Subcutaneous abdominal adipose tissue (tissue), 5 donors: ENCODE data around the gene BHLHE40.
A peak's percentile ranks its signal among the peaks of the same experiment; 100 is the strongest.

ENCODE experiments used
- H3K27ac ChIP-seq: one replicate; pipeline ENCODE4 v1.7.0; 2013; ENCODE audit warnings: low read depth, mild to moderate bottlenecking, inconsistent platforms, low read length, moderate library complexity
- H3K27me3 ChIP-seq, 5 donors: one replicate each; pipeline ENCODE4 v1.7.0; 2013; ENCODE audit warnings: low read length in 5 of 5, inconsistent platforms in 1 of 5; ENCODE audit not compliant: control insufficient read depth in 5 of 5, insufficient read depth in 4 of 5
- H3K36me3 ChIP-seq, 5 donors: one replicate each; pipeline ENCODE4 v1.7.0; 2013; ENCODE audit warnings: low read length in 5 of 5; ENCODE audit not compliant: control insufficient read depth in 5 of 5, insufficient read depth in 5 of 5
- H3K4me1 ChIP-seq, 5 donors: one replicate each; pipeline ENCODE4 v1.7.0; 2013; ENCODE audit warnings: low read length in 5 of 5, mild to moderate bottlenecking in 3 of 5, moderate library complexity in 1 of 5; ENCODE audit not compliant: control insufficient read depth in 5 of 5, insufficient read depth in 5 of 5
- H3K4me3 ChIP-seq, 5 donors: one replicate each; pipeline ENCODE4 v1.7.0; 2013; ENCODE audit warnings: low read length in 5 of 5, low read depth in 1 of 5
- H3K9ac ChIP-seq, 5 donors: one replicate each; pipeline ENCODE4 v1.7.0; 2013; ENCODE audit warnings: low read length in 5 of 5, mild to moderate bottlenecking in 4 of 5, moderate library complexity in 3 of 5
- H3K9me3 ChIP-seq, 5 donors: one replicate each; pipeline ENCODE4 v1.7.0; 2013; ENCODE audit warnings: low read length in 5 of 5; ENCODE audit not compliant: control insufficient read depth in 5 of 5
- donor health status: healthy.
- donor health status: healthy.
- donor health status: healthy.
- donor health status: healthy.
- donor health status: healthy.

Gene BHLHE40

DNA sequence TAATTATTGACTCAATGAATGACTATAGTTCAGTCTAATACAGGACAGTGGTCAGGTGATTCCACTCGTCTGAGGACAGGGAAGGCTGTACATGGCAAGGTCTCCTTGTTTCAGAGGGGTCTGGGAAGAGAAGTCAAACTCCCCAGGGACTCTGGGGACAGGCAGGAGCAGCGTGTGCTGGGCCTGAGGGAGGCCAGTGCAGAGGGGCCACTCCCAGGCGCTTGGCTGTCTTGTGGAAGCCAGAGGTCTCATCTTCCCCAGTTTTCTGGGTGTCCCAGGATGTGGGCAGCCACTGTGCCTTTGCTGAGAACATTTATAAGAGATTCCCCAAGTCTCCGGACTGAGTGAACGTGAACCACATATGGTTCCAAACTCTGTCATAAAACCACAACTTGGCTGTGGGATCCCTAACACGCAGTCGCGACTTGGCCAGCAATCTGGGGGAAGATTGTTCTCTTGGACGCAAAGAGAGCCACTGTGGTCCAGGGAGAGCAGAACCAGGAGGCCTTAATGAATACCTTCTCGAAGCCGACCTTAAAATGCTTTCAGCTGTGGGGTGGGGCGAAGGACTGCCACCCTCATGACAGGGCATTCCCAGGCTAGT, 30.4 kb downstream of the BHLHE40 start:
- Histone ChIP-seq H3K36me3 (no peaks in the 10 kb centered on the region), H3K27me3 (no peaks in the 10 kb centered on the region), H3K4me1 (peaks cover 0 to 22% (median 21%) of the 10 kb centered on the region in 5 donors), H3K9ac (no peak overlapping the region), H3K27ac (no peak overlapping the region), H3K9me3 (no peaks in the 10 kb centered on the region), H3K4me3 (no peak overlapping the region)

- no peak overlapping the region for H3K9ac ChIP-seq
- no peaks in the 10 kb centered on the region for H3K27me3 ChIP-seq
- no peaks in the 10 kb centered on the region for H3K36me3 ChIP-seq
- no peak overlapping the region for H3K27ac ChIP-seq
- H3K9me3 ChIP-seq: no peaks in the 10 kb centered on the region
- no peak overlapping the region for H3K4me3 ChIP-seq
- peaks cover 0 to 22% (median 21%) of the 10 kb centered on the region in 5 donors for H3K4me1 ChIP-seq
Measured at GRCh38 chr3:5010140-5010539, 30.9 kb downstream of the BHLHE40 start.

DNA sequence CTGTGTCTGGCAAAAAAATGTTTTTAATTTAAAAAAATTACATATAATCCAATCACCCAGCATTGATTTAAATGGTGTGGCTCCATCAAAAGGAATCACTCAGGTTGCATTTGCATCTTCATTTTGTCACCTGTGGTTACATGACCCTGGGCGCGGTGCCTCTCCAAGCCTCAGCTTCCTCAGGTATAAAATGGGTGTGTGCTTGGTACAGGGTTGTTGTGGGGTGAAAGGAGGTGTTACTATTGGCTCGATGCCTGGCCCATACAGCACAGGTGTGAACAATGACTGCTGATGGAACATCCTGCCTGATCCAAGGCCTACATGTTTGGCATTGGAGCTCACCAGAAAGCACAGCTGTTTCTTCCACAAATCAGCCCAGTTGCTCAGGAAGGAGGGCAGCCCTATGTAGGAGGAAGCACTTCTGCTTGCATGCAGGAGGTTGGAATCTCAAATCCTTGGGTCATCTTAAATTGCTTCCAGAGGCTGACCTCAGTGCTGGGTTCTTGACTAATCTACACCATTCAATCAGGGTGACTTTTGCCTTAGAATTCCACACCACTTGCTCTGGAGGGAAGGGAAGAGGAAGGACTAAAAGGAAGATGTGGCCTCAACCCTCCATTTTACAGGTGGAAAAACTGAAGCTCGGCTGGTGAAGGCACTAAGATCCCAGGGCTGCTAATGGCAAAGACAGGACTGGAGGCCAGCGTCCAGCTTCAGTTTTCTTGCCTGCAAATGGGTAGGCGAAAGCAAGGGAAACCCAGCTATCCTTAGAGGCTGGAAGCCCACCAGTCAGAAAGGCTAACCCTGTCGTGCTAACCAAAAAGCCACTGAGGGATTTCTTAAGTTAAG, 31.7 kb downstream of the BHLHE40 start:
- Histone ChIP-seq H3K4me1 (peaks cover 0 to 22% (median 21%) of the 10 kb centered on the region in 5 donors), H3K9ac (no peak overlapping the region), H3K27ac (no peak overlapping the region), H3K36me3 (no peaks in the 10 kb centered on the region), H3K27me3 (no peaks in the 10 kb centered on the region), H3K9me3 (no peaks in the 10 kb centered on the region), H3K4me3 (no peak overlapping the region)

GRCh38 chr3:5011555-5012256, 32.5 kb downstream of the BHLHE40 start:
- no peaks in the 10 kb centered on the region for H3K27me3 ChIP-seq
- no peak overlapping the region for H3K27ac ChIP-seq
- no peaks in the 10 kb centered on the region for H3K9me3 ChIP-seq
- H3K36me3 ChIP-seq: no peaks in the 10 kb centered on the region
- no peak overlapping the region for H3K4me3 ChIP-seq
- peaks cover 0 to 25% (median 22%) of the 10 kb centered on the region in 5 donors for H3K4me1 ChIP-seq
- peak overlapping the region in 1 of 5 donors; percentile 7 for H3K9ac ChIP-seq

DNA sequence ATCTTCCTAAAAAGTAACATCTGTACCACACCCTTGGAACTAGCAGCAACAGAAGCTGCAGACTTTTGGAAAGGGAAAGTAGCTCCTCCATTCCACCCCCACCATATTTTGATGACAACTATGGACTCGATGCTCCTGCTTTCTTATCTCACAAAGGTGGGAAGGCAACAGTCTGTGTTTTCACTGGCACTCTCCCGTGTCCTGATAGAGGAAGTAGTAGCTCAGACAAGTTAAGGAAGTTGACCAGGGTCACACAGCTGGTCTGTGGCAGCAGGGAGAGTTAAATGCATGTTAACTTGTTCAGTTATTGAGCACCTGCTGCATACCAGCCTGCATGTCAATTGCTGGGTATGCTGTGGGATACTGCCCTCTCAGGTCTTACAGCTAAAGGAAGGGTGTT, 33.1 kb downstream of the BHLHE40 start:
- Histone ChIP-seq H3K9me3 (no peaks in the 10 kb centered on the region), H3K4me1 (peaks cover 0 to 28% (median 22%) of the 10 kb centered on the region in 5 donors), H3K36me3 (no peaks in the 10 kb centered on the region), H3K4me3 (no peak overlapping the region), H3K27me3 (no peaks in the 10 kb centered on the region), H3K9ac (no peak overlapping the region), H3K27ac (no peak overlapping the region)

DNA sequence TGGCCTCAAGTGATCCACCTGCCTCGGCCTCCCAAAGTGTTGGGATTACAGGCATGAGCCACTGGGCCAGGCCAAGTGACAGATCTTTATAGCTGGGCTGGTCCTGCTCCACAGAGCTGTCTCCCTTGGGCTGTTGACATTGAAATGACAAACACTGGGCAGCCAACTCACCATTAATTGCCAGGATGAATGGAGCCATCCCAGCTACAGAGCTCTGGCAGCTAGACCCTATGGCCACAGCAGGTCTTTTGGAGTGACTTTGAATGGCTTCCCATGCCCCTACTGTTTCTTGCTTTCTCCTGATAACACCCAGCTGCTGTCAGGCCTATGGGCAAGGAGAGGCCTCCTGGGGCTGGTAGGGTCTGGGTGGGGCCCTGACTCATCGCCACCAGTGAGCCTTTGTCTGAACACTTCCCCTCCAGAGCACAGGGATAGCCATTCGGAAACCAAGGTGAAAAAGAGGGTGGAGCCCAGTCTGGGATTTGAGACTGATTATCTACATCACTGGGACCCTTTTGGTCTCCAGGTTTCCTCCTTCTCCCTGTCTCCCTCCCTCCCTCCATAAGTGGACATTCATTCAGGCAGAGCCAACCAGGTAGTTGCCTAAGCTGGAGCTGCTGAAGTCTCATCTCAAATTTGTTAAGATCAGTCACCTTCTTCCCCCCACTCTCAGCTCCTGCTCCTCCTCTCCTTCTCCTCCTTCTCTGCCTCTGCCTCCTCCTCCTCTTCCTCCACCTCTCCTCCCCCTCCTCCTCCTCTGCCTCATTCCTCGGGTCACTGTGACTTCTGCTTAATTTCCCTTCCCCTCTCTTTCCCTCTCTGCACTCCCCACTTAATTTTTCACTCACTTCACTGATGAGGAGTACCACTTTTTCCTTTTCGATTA, 34.0 kb downstream of the BHLHE40 start:
- Histone ChIP-seq H3K9ac (no peak overlapping the region), H3K36me3 (no peaks in the 10 kb centered on the region), H3K27me3 (no peaks in the 10 kb centered on the region), H3K9me3 (no peaks in the 10 kb centered on the region), H3K4me3 (no peak overlapping the region), H3K4me1 (peaks cover 4 to 35% (median 25%) of the 10 kb centered on the region in 5 donors), H3K27ac (no peak overlapping the region)

- Histone ChIP-seq H3K9me3 (no peaks in the 10 kb centered on the region), H3K9ac (no peak overlapping the region), H3K27me3 (no peaks in the 10 kb centered on the region), H3K27ac (no peak overlapping the region), H3K4me3 (no peak overlapping the region), H3K4me1 (peaks cover 7 to 43% (median 31%) of the 10 kb centered on the region in 5 donors), H3K36me3 (no peaks in the 10 kb centered on the region)
Measured at GRCh38 chr3:5014391-5014790, 35.2 kb downstream of the BHLHE40 start.

GRCh38 chr3:5015056-5015455, 35.8 kb downstream of the BHLHE40 start:
- Histone ChIP-seq H3K4me1 (peaks cover 7 to 43% (median 31%) of the 10 kb centered on the region in 5 donors), H3K4me3 (no peak overlapping the region), H3K27me3 (no peaks in the 10 kb centered on the region), H3K27ac (no peak overlapping the region), H3K9me3 (no peaks in the 10 kb centered on the region), H3K36me3 (no peaks in the 10 kb centered on the region), H3K9ac (no peak overlapping the region)

- peaks cover 7 to 34% (median 23%) of the 10 kb centered on the region in 5 donors for H3K4me1 ChIP-seq
- no peak overlapping the region for H3K4me3 ChIP-seq
- no peaks in the 10 kb centered on the region for H3K9me3 ChIP-seq
- no peak overlapping the region for H3K9ac ChIP-seq
- H3K36me3 ChIP-seq: no peaks in the 10 kb centered on the region
- no peak overlapping the region for H3K27ac ChIP-seq
- no peaks in the 10 kb centered on the region for H3K27me3 ChIP-seq
Measured at GRCh38 chr3:5016211-5017161, 37.2 kb downstream of the BHLHE40 start.
